GM12891 (cell line): Measurements from ENCODE around the gene ASB14.

Experiments
- DNase-seq: peaks from one replicate; pipeline ENCODE4 v3.0.0; 2011; ENCODE audit warnings: low spot score; ENCODE audit not compliant: insufficient read length
- FAIRE-seq: peaks from 2 replicates; lab custom pipeline; 2011; peaks lifted over from hg19 to GRCh38; lab: Jason Lieb, UNC
- PAX5 ChIP-seq: IDR thresholded peaks from 2 replicates; pipeline ENCODE4 v1.6.1; 2011; ENCODE audit warnings: low read length, moderate library complexity, mild to moderate bottlenecking; ENCODE audit not compliant: insufficient read depth, severe bottlenecking
- POLR2A ChIP-seq: IDR thresholded peaks from 2 replicates; pipeline ENCODE4 v1.6.1; 2011; ENCODE audit warnings: low read depth, low read length, control low read depth
- POLR2AphosphoS5 ChIP-seq: IDR thresholded peaks from 2 replicates; pipeline ENCODE4 v1.6.1; 2011; ENCODE audit warnings: low read depth, low read length, control low read depth
- POU2F2 ChIP-seq: IDR thresholded peaks from 2 replicates; pipeline ENCODE4 v1.6.1; 2011; ENCODE audit warnings: low read depth, mild to moderate bottlenecking, control low read depth, low read length, moderate library complexity
- SPI1 ChIP-seq: IDR thresholded peaks from 2 replicates; pipeline ENCODE4 v1.6.1; 2011; ENCODE audit warnings: low read depth, low read length, control low read depth
- TAF1 ChIP-seq: IDR thresholded peaks from 2 replicates; pipeline ENCODE4 v1.6.1; 2011; ENCODE audit warnings: low read depth, low read length, control low read depth

The ASB14 gene

DNA sequence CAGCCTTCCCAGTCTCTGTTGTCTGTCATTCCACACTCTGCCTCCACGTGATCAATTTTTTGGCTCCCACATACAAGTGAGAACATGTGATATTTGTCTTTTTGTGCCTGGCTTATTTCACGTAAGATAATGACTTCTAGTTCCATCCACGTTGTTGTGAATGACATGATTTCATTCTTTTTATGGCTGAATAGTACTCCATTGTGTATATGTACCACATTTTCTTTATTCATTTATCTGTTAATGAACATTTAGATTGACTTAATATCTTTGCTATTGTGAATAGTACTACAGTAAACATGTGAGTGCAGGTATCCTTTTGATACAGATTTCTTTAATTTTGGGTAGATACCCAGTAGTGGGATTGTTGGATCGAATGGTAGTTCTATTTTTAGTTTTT, 31.4 kb downstream of the ASB14 start:
- no peak for TF ChIP-seq PAX5
- no peak for TF ChIP-seq TAF1
- TF ChIP-seq SPI1 = no peak
- no peak for TF ChIP-seq POU2F2
- no peak for TF ChIP-seq POLR2AphosphoS5
- no peak for TF ChIP-seq POLR2A
- no peak for DNase-seq
- no peak for FAIRE-seq

DNA sequence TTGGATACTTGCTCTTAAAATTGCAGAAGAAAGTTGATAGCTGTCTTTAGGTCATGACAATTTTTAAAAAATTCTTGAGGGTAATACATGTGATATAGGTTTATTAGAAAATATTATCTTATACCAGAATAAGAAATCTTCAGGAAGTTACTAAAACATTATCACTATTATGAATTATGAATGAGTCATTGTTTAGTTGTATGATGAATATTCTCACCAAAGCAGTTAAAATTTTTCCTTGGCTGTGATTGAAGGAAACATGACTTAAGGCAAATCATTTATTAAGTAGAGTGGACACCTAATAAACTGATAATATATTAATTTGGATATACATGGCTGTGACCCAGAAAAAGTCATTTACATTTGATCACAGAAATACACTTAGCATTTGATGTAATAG, 34.8 kb downstream of the ASB14 start:
- FAIRE-seq = no peak
- DNase-seq = no peak
- TF ChIP-seq POLR2A = no peak
- no peak for TF ChIP-seq SPI1
- TF ChIP-seq TAF1 = no peak
- TF ChIP-seq POU2F2 = no peak
- TF ChIP-seq POLR2AphosphoS5 = no peak
- no peak for TF ChIP-seq PAX5

DNA sequence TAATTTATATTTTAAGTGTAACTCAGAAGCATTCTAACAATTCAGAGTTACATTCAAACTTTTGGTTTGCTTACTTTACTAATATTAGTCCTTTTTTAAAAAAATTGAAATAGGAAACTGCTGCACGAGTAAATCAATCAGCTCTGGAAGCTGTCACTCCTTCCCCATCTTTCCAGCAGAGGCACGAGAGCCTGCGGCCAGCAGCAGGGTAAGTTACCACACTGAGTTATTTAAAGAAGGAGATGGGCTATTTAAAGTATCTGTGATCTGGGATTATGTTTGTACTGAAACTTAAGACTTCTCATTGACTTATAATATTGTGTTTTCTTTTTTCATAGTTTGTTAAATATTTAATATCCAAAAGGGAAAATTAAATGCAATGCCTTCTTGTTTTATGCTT, 35.6 kb downstream of the ASB14 start:
- FAIRE-seq (no peak), DNase-seq (no peak)
- no peak for TF ChIP-seq POU2F2
- no peak for TF ChIP-seq SPI1
- TF ChIP-seq PAX5 = no peak
- no peak for TF ChIP-seq POLR2AphosphoS5
- no peak for TF ChIP-seq POLR2A
- TF ChIP-seq TAF1 = no peak

DNA sequence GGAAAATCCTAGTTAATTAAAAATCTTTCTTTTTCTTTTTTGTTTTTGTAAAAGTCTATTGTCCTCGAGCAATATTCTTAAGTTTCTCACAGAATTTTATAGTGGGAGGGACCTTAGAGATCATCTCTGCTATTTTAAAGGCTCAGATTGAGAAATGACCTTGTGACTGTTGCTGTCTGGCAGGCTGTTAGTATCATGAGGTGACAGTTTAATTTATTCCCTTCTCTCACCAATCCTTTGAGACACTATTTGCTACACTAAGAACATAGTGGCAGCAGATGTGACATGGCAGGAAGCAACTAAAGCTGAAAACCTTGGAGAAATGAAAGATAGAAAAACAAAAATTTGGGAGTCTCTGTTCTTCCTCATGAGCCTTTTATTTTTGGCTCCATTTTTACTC, 40.1 kb downstream of the ASB14 start:
- DNase-seq (no peak), FAIRE-seq (no peak)
- no peak for TF ChIP-seq POLR2A
- TF ChIP-seq POU2F2 = no peak
- no peak for TF ChIP-seq PAX5
- TF ChIP-seq POLR2AphosphoS5 = no peak
- TF ChIP-seq SPI1 = no peak
- no peak for TF ChIP-seq TAF1

DNA sequence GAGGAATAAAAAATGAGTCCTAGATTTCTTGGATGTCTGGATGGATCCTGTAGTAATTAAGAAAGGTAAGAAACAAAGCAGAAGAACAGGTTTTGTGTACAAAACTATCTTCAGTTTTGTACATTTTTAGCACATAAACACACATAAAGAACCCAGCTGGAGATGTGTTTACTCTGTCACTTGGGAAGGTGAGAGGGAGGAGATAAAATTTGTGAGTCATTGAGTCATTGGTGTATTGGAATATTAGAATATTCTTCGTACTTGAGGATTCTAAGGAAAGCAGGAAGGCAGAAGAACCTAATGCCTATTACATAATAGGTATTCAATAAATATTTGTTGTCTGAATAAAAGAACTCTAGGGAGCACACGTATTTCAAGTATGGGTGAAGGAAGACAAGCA, 47.5 kb downstream of the ASB14 start:
- no peak for FAIRE-seq
- TF ChIP-seq PAX5 = no peak
- TF ChIP-seq POLR2AphosphoS5 = no peak
- TF ChIP-seq SPI1 = no peak
- no peak for TF ChIP-seq TAF1
- TF ChIP-seq POLR2A = no peak
- no peak for TF ChIP-seq POU2F2
- DNase-seq = no peak

DNA sequence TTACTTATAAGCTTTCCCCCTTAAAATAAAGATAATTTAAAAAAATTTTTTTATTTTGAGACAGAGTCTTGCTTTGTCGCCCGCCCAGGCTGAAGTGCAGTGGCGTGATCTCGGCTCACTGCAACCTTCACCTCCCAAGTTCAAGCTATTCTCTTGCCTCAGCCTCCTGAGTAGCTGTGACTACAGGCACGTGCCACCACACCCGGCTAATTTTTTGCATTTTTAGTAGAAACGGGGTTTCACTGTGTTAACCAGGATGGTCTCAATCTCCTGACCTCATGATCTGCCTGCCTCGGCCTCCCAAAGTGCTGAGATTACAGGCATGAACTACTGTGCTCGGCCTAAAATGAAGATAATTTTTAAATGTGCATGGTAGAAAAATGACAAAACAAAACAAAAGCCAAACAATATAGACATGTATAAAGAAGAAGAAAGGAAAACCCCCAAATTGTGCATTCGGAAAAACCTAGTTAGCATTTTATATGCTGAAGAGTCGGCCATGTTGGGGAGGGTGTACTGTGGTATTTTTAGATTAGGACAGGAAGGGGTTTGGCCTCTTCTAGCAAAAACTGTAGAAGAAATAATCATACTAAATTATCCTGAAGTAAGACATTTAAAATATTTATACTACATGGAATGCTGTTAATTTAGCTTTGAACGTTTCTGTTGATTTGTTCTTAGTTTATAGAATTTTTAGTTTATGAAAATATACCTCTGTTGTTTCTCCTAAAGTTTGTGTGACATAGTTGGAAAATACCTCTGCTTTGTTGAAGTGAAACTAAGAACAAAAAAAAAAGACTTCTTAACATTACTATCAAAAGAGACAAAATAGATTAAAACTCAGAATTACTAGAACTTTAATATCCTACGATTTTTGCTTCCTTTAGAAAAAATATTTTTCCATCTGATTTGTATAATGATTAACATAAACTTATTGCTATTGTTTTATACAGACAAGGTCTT, 57.6 kb downstream of the ASB14 start:
- FAIRE-seq (peak; percentile 73), DNase-seq (no peak)
- TF ChIP-seq POLR2AphosphoS5 (no peak), SPI1 (no peak), POLR2A (no peak), PAX5 (no peak), TAF1 (no peak), POU2F2 (no peak)

DNA sequence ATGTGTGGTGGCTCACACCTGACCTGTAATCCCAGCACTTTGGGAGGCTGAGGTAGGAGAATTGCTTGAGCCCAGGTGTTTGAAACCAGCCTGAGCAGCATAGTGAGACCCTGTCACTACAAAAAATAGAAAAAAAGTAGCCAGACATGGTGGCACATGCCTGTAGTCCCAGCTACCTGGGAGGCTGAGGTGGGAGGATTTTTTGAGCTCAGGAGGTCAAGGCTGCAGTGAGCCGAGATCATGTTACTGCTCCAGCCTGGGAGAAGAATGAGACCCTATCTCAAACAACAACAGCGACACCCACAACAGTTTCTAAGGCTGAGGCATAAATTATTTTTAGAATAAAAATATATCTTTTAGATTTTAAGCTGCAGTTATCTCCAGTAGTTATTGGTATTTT, 58.7 kb downstream of the ASB14 start:
- DNase-seq (no peak), FAIRE-seq (no peak)
- TF ChIP-seq POU2F2 (no peak), PAX5 (no peak), SPI1 (no peak)

DNA sequence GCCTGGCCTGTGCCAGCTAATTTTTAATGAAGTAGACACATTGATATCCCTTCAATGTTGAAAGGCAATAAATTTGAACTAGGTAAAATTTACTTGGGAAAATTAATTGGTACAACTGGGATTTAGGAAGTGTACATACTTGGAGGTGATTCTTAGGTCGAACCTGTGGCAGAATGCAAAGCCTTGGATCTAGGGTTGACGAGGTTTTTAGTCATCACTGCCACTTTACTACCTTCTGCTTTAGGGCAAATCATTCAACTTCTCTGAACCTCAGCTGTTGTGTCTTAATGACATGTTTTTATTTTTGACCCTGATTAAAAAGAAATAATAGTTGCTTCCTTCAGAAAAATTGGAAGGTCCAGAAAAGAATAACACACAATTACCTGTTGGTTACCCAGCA, 62.5 kb downstream of the ASB14 start:
- FAIRE-seq (no peak), DNase-seq (no peak)
- TF ChIP-seq TAF1 (no peak), SPI1 (no peak), POLR2A (no peak), PAX5 (no peak), POU2F2 (no peak), POLR2AphosphoS5 (no peak)

DNA sequence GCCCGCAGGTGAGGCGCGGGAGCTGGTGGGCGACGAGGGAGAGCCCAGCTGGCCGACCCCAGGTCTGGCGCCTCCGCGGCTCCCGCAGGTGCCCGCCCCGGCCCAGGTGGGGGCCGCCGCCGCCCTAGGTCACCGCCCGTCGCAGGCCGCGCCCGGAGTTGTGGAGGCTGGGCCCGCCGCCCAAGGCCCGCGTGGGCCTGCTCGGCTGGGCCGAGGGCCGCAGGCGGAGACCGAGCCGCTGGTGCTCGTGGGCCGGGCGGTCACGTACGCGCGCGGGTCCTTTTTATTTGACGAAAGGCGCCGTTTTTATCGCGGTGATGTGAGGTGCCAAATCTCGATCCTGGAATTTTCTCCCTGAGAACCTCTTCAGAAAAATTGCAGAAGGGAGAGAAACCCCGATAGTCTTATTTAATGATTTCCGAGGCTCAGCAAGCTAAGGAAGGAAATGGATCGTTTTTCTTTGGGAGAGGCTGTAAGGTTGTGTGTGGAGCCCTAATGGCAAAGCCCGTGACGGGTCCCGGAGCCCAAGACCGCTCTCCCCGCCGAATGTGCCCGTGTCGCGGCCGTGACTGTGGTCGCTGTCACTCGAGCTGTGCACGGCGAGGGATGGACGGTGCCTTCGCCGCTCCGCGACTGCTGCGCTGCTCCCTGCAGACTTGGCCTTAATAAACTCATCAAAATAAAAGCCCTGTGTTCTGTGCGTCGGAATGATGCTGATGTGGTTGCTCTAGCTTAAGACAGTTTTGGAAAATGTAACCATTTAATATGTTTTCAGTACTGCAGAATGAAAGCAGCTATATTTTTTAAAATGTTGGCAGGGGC, 64.3 kb downstream of the ASB14 start:
- TF ChIP-seq POLR2A (no peak), POU2F2 (no peak), PAX5 (no peak), POLR2AphosphoS5 (no peak), SPI1 (no peak), TAF1 (no peak)
- DNase-seq = no peak
- peak; percentile 76 for FAIRE-seq
